ENCODE data around the gene PYCARD. TPM values are rescaled to one million over a fixed set of nuclear protein-coding genes. Genes with fewer than 3 reads are reported as not detected.

PYCARD gene
- total and polyA plus RNA-seq, 9 of the 15 experiments (the other 6 are each of a cell fraction or from before 2014, with no cell fraction given), result 1.3 to 28.4 (median 6.0) TPM

GRCh38 chr16:31215287-31216162 lies 13.0 kb upstream of the PYCARD start (continued):
- TF ChIP-seq UBTF (IDR thresholded peaks at IDR 0.05; ENCODE audit: borderline replicate concordance in 1 of 2, low read depth in 2 of 2, low read length in 2 of 2) (peak; percentile 28 to 66; a peak in 2 of 4 replicates), ZBTB7A (IDR thresholded peaks at IDR 0.05; ENCODE audit: borderline replicate concordance, control insufficient read depth, low read depth, low read length) (peak; percentile 44; the same call in 1 of the 2 replicates), CXXC5 (CRISPR knock-in tag; IDR thresholded peaks at IDR 0.05) (peak; percentile 74), MBD1 (CRISPR knock-in tag; IDR thresholded peaks at IDR 0.05) (no peak), L3MBTL2 (IDR thresholded peaks at IDR 0.05) (peak; percentile 44), ATF7 (IDR thresholded peaks at IDR 0.05) (peak; percentile 91), GABPB1 (CRISPR knock-in tag; IDR thresholded peaks at IDR 0.05) (peak; percentile 57; the same call in 1 of the 2 replicates), ZBTB5 (IDR thresholded peaks at IDR 0.05) (no peak), TAL1 (IDR thresholded peaks at IDR 0.05) (peak; percentile 17; the same call in 1 of the 2 replicates), TBP (optimal IDR thresholded peaks at IDR 0.05; ENCODE audit: low read depth, low read length) (peak; percentile 27), RREB1 (CRISPR knock-in tag; IDR thresholded peaks at IDR 0.05) (no peak; the same call in 1 of the 2 replicates), VEZF1 (CRISPR knock-in tag; IDR thresholded peaks at IDR 0.05) (peak; percentile 34; the same call in 1 of the 2 replicates)

Measured in K562 (cell line).